Activated CD4-positive, alpha-beta T cell treated with anti-CD3 and anti-CD28 coated beads for 36 hours (primary cell): ENCODE results near the gene CBFA2T3. TPM values are rescaled to one million over a fixed set of nuclear protein-coding genes. Genes with fewer than 3 reads are reported as not detected.
"Not testable (repeated sequence)": the region's sequence is repeated elsewhere in the genome, so short reads cannot be mapped to it uniquely, and the experiment has no call there.

Experiments used
- ATAC-seq: fragments of 200-7000 bp; cut with Tn5 transposase; one replicate; pipeline ENCODE4 v1.10.0; 2021; ENCODE audit warnings: mild to moderate bottlenecking, moderate library complexity
- CTCF ChIA-PET: fragments of 350-600 bp; sonication (Branson Sonifier 250); formaldehyde crosslinking; loops from one replicate; lab custom pipeline; 2021; ENCODE audit warnings: antibody characterized with exemption; lab: Charles Lee
- POLR2A ChIA-PET: fragments of 350-600 bp; sonication (Branson Sonifier 250); formaldehyde crosslinking; loops from one replicate; lab custom pipeline; 2021; ENCODE audit warnings: antibody characterized with exemption, inconsistent platforms; lab: Charles Lee
- DNase-seq: peaks from one replicate; pipeline ENCODE4 v3.0.0-alpha.2; 2020
- H3K27ac Mint-ChIP-seq: one replicate; pipeline ENCODE4 v1.8.0; 2021; ENCODE audit warnings: mixed read lengths
- H3K27me3 Mint-ChIP-seq: one replicate; pipeline ENCODE4 v1.8.0; 2021; ENCODE audit warnings: mixed read lengths
- H3K36me3 Mint-ChIP-seq: one replicate; pipeline ENCODE4 v1.8.0; 2021; ENCODE audit warnings: low read depth, mixed read lengths
- H3K4me1 Mint-ChIP-seq: one replicate; pipeline ENCODE4 v1.8.0; 2021; ENCODE audit warnings: mixed read lengths
- H3K4me3 Mint-ChIP-seq: one replicate; pipeline ENCODE4 v1.8.0; 2021; ENCODE audit warnings: mild to moderate bottlenecking, moderate library complexity, mixed read lengths
- H3K9me3 Mint-ChIP-seq: one replicate; pipeline ENCODE4 v1.8.0; 2021; ENCODE audit warnings: low read depth, mixed read lengths
- intact Hi-C, 2 experiments: fragments of 100-400 bp; cut with DNase I in 1 of 2; cut with micrococcal nuclease in 1 of 2; formaldehyde crosslinking; loops; one replicate each; pipeline versions ENCODE4 v1.14.2 to v1.15.1; 2022 to 2024; cut with DNase I, micrococcal nuclease
- total RNA-seq, 2 experiments: library from RNA; stranded (reverse); gene quantifications; one replicate each; pipeline ENCODE4 v1.2.3, GENCODE V29; 2021

CBFA2T3 gene
- total RNA-seq, 2 experiments from 2014 or later, result 0.30 to 0.34 TPM

DNA sequence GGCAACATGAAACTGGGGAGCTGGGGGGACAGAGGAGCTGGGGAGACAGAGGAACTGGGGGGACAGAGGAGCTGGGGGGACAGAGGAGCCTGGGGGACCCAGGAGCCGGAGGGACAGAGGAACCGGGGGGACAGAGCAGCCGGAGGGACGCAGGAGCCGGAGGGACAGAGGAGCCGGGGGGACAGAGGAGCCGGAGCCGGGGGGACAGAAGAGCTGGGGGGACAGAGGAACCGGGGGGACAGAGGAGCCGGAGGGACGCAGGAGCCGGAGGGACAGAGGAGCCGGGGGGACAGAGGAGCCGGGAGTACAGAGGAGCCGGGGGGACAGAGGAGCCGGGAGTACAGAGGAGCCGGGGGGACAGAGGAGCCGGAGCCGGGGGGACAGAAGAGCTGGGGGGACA lies 25.1 kb upstream of the CBFA2T3 start:
- H3K27ac Mint-ChIP-seq, intact Hi-C loops, H3K36me3 Mint-ChIP-seq, H3K27me3 Mint-ChIP-seq, H3K4me3 Mint-ChIP-seq, ATAC-seq, POLR2A ChIA-PET, DNase-seq: not testable (repeated sequence)
- peaks cover 13% of the 10 kb centered on the region for H3K9me3 Mint-ChIP-seq
- CTCF ChIA-PET, result interaction anchor here (0.6 kb wide), 1 partner anchor 107 kb away, joined by 3 read pairs; no protein-coding TSS in a partner anchor
- H3K4me1 Mint-ChIP-seq, result peaks cover 11% of the 10 kb centered on the region

DNA sequence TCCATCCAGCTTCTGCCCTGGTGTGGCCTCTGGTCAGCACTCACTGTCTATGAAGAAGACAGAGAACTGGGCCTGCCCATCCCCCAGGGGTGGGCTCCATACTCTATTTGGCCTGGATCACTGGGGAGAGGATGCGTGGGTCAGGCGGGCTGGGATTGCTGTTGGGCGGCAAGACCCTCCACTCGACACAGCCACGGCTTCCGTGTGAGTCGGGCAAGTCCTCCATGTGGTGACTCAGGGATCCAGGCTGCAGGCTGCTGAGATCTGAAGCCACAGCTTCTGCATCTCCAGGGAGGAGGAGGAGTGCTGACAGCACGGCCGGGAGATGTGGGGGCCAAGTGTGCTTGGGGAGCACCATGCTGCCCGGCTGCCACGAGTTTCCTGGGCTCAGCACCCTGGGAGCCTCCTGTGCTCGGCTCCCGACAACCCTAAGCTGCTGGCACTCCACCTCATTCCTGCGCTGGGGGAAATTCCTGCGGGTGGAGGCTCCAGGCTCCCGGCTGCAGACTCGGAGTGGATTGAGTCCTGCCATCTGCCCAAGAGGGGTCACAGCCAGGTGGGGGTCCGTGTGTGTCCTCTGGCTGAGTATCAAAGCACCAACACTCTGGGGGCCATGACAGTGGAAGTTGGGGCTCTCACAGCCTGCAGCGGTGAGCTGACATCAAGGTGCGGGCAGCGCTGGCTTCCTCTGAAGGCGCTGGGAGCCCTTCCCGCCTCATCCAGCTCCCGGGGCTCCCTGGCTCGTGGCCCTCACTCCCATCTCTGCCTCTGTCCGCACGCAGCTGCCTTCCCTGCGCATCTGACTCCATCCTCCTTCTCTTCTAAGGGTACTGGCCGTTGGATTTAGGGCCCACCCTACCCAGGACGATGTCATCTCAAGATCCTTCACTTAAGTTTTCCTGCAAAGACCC lies 24.4 kb upstream of the CBFA2T3 start:
- intact Hi-C loops, result no loop called here
- ATAC-seq (no peak), DNase-seq (no peak)
- POLR2A ChIA-PET, result no interaction called here
- Mint-ChIP-seq H3K27ac (no peak overlapping the region), H3K36me3 (peaks cover 2% of the 10 kb centered on the region), H3K9me3 (peaks cover 13% of the 10 kb centered on the region), H3K4me1 (peaks cover 11% of the 10 kb centered on the region), H3K4me3 (no peak overlapping the region), H3K27me3 (peaks cover 10% of the 10 kb centered on the region)
- CTCF ChIA-PET, result interaction anchor here (0.6 kb wide), 1 partner anchor 108 kb away, joined by 3 read pairs; no protein-coding TSS in a partner anchor

DNA sequence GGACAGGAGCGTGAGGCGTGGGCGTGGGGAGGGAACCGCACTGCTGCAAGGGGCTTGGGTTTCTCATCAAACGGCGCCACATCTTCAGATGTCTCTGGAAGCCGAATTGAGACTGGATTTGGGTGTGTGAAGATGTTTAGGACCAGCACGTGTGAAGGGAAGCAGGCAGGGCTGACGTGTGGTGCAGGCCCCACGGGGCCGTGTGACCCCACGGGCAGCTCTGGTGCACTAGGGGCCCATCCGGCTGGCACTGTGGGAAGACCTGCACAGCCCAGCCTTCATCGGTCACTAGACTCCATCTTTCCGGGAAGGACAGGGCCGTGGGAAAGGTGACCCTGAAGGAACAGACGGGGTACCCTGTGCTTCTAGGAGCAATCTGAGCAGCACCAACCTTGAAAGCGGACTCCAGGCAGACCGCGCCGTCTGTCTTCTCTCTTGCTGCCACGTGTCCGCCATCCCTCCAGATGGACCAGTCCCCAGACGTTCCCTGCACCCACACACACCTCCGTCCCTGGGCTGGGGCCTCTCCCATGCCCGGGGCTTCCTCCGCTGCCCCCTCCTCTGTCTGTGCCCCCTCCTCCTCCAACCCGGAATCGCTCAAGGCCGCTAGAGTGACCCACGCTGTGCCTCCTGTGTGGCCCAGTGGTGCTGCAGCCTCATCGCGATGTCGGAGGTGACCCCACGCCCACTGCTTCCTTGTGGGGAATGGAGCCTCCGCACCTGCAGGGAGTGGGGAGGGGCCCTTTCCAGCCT lies 23.4 kb upstream of the CBFA2T3 start:
- POLR2A ChIA-PET, result no interaction called here
- intact Hi-C loops, result loop anchor here in 1 of 2 experiments (1.0 kb wide), 1 partner anchor 26 kb away; no protein-coding TSS in a partner anchor
- H3K9me3 Mint-ChIP-seq, result peaks cover 13% of the 10 kb centered on the region
- DNase-seq (no peak), ATAC-seq (no peak)
- peaks cover 2% of the 10 kb centered on the region for H3K36me3 Mint-ChIP-seq
- peak overlapping the region; percentile 14 for H3K4me3 Mint-ChIP-seq
- peak overlapping the region; percentile 67 for H3K27ac Mint-ChIP-seq
- CTCF ChIA-PET, result no interaction called here
- peaks cover 10% of the 10 kb centered on the region for H3K27me3 Mint-ChIP-seq
- peaks cover 11% of the 10 kb centered on the region for H3K4me1 Mint-ChIP-seq

DNA sequence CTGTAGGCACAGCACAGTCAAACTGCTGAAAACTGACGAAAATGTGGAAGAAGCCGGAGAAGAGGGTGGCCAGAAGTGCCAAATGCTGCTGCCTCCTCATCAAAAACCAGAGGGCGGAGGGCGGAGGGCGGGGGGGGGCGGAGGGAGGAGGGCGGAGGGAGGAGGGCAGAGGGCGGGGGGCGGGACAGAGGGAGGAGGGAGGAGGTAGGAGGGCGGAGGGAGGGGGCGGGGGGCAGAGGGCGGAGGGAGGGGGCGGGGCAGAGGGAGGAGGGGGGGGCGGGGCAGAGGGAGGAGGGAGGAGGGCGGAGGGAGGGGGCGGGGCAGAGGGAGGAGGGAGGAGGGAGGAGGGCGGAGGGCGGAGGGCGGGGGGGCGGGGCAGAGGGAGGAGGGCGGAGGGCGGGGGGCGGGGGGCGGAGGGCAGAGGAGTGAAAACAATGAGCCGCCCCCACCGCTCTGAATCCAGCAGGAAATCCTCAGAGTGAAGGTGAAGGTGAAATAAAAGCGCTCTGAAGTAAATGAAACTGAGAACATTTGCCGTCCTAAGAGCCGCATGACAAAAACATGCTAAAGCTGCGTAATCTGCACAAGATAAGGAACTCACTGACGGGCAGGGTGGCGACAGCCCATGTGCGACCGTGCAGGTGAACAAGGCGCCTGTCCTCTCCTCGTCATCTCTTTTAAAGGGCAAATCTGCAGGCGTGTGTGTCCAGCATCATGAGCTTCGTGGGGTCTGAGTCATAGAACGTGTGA lies 22.6 kb upstream of the CBFA2T3 start:
- ATAC-seq (peak; percentile 83), DNase-seq (peak; percentile 67)
- POLR2A ChIA-PET, result no interaction called here
- CTCF ChIA-PET, result no interaction called here
- H3K27me3 Mint-ChIP-seq, result peaks cover 8% of the 10 kb centered on the region
- H3K27ac Mint-ChIP-seq, result peak overlapping the region; percentile 67
- peaks cover 2% of the 10 kb centered on the region for H3K36me3 Mint-ChIP-seq
- intact Hi-C loops, result loop anchor here in 1 of 2 experiments (1.0 kb wide), 1 partner anchor 27 kb away; no protein-coding TSS in a partner anchor
- peaks cover 11% of the 10 kb centered on the region for H3K4me1 Mint-ChIP-seq
- H3K4me3 Mint-ChIP-seq, result peak overlapping the region; percentile 23
- H3K9me3 Mint-ChIP-seq, result peaks cover 13% of the 10 kb centered on the region

DNA sequence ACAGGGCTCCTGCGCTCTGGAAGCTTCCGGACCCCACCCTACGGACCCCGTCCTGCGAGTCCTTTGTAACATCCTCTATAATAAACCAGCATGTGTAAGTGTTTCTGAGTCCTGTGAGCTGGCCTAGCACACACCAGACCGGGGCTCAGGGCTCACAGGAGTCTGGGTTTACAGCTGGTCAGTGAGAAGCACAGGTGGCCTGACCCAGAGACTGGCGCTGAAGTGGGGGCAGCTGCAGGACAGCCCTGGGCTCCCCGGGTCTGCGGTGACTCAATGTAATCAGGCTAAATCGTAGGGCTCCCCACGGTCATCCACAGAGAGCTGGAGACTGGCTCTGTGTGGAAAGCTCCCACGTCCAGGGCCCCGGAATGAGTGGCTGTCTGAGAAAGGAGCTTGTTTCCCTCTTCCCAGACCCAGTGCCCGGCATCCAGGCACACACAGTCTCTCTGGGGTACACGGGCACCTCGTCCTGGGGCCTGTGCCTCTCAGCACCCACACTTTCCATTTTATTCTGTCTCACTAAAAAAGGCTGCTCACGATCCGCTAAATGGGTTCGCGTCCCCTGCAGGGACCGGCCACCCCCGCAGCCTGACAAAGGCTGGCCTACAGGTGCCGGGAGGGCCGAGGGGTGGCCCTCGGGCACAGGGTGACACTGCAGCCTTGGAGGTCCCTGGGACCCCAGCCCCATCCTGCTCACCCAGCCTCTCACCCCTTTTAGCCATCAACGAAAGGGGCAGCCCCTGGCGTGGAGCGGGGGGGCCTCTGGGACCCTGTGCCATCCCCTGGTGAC lies 18.9 kb upstream of the CBFA2T3 start:
- Mint-ChIP-seq H3K4me1 (peaks cover 11% of the 10 kb centered on the region), H3K9me3 (peaks cover 13% of the 10 kb centered on the region), H3K4me3 (no peak overlapping the region), H3K27me3 (peaks cover 3% of the 10 kb centered on the region), H3K27ac (no peak overlapping the region), H3K36me3 (peaks cover 2% of the 10 kb centered on the region)
- ATAC-seq, result no peak
- ChIA-PET CTCF (no interaction called here), POLR2A (interaction anchor here (0.7 kb wide), 1 partner anchor 76 kb away, joined by 3 read pairs; no protein-coding TSS in a partner anchor)
- intact Hi-C loops, result no loop called here
- DNase-seq, result no peak

DNA sequence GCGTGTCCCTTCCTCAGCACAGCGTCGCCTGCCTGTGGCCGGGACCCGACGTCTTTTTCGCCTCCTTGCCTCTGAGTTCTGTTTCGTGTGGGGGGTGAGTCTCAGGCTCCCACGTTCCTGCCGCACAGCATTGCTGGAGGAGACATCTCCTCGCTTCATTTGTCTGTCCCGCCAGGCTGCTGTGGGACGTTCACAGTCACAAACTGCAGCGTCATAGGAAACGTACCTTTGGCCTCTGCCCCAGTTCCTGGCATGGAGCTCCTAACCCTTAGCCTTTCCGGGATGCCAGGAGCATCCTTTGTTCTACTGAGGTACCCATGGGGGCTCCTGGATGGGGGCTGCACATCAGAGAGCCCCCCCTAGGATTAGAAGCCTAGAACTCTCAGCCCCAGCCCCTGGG lies 18.2 kb upstream of the CBFA2T3 start:
- DNase-seq (no peak), ATAC-seq (no peak)
- Mint-ChIP-seq H3K36me3 (peaks cover 2% of the 10 kb centered on the region), H3K27me3 (peaks cover 3% of the 10 kb centered on the region), H3K4me3 (no peak overlapping the region), H3K9me3 (peaks cover 13% of the 10 kb centered on the region), H3K27ac (no peak overlapping the region), H3K4me1 (peaks cover 9% of the 10 kb centered on the region)
- intact Hi-C loops, result no loop called here
- CTCF ChIA-PET, result no interaction called here
- POLR2A ChIA-PET, result no interaction called here

DNA sequence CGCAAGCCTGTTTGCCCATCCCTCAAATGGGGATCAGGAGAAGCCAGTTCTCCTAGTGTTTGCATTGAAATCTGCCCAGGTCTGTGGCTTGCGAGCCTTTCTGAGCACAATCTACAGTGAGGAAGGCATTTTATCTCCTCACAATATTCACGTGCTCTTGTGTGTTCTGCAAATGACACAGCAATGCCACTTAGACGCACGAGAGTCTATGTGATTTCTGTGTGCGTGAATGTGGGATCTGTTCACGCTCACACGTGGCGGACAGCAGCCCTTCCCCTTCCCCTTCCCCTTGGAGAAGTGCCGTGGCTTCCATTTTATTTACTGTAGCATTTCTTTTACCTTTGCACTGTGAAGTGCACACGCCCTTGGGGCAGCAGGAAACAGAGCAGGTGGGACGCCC lies 17.7 kb upstream of the CBFA2T3 start:
- no peak for ATAC-seq
- intact Hi-C loops, result loop anchor here in 1 of 2 experiments (5.0 kb wide), 1 partner anchor 38 kb away; no protein-coding TSS in a partner anchor
- CTCF ChIA-PET, result no interaction called here

DNA sequence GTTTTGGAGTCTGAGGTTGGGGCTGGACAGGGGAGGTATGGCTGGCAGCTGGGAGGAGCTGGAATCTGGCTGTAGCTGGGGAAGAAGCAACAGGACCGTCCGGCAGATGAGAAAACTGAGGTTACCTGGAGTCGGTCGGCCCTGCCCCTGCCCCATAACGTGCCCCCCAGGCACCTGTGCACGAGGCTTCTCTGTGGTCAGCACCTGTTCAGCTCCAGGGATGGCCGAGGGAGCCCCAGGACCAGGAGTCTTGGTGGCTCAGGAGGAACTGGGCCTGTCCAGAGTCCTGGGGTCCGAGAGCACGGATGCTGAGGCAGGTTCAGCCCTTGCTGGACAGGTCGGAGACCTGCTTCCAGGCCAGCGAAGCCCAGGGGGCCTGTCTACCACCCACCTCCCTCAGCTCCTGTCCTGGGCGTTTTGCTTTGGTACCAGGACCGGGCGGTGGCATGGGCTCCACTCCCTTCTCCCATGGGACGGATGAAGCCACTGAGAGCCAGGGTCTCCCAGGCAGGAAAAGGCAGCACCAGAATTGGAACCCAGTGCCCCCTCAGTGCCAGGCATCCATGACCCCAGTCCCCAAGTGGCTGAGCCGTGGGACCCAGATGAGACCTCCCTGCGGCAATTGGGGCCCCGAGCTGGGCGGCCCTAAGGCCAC lies 17.1 kb upstream of the CBFA2T3 start:
- H3K4me1 Mint-ChIP-seq, result peaks cover 2% of the 10 kb centered on the region
- H3K36me3 Mint-ChIP-seq, result peaks cover 2% of the 10 kb centered on the region
- ATAC-seq (no peak), DNase-seq (no peak)
- intact Hi-C loops, result loop anchor here in 1 of 2 experiments (5.0 kb wide), 1 partner anchor 38 kb away; no protein-coding TSS in a partner anchor
- peaks cover under 1% of the 10 kb centered on the region for H3K27me3 Mint-ChIP-seq
- no peak overlapping the region for H3K4me3 Mint-ChIP-seq
- ChIA-PET POLR2A (no interaction called here), CTCF (interaction anchor here (0.6 kb wide), 1 partner anchor 24 kb away, joined by 3 read pairs; no protein-coding TSS in a partner anchor)
- H3K9me3 Mint-ChIP-seq, result peaks cover 8% of the 10 kb centered on the region
- H3K27ac Mint-ChIP-seq, result no peak overlapping the region

More for the DNA sequence above, 17.7 kb upstream of the CBFA2T3 start:
- POLR2A ChIA-PET, result no interaction called here
- H3K36me3 Mint-ChIP-seq, result peaks cover 2% of the 10 kb centered on the region
- no peak for DNase-seq
- no peak overlapping the region for H3K27ac Mint-ChIP-seq
- H3K4me1 Mint-ChIP-seq, result peaks cover 5% of the 10 kb centered on the region
- peaks cover 3% of the 10 kb centered on the region for H3K27me3 Mint-ChIP-seq
- peaks cover 10% of the 10 kb centered on the region for H3K9me3 Mint-ChIP-seq
- no peak overlapping the region for H3K4me3 Mint-ChIP-seq

DNA sequence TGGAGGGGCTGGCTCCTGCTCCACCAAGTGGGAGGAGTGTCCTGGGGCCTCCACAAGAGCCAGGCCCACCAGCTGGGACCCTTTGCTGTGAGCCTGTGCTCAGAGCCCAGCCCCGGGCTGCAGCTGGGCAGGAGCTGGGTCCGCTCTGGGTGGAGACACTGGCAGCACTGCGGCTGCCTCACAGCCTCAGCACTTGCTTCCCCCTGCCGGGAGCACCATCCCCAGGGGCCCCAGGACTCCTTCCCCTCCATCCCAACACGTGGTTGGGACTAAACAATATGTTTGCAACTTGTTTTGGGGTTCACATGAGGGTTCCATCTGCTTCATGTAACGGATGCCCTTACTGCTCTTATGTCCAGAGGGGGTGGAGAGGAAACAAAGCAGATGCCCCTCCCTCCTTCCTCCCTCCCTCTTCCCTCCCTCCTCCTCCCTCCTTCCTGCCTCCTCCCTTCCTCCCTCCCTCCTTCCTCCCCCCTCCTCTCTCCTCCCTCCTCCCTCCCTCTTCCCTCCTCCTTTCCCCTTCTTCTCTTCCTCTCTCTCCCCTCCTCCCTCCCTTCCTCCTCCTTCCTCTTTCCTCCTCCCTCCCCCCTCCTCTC lies 16.3 kb upstream of the CBFA2T3 start:
- H3K9me3 Mint-ChIP-seq, result peaks cover 5% of the 10 kb centered on the region
- ChIA-PET POLR2A (no interaction called here), CTCF (no interaction called here)
- H3K36me3 Mint-ChIP-seq, result peaks cover 2% of the 10 kb centered on the region
- ATAC-seq, result peak; percentile 33
- intact Hi-C loops, result loop anchor here in 1 of 2 experiments (5.0 kb wide), 1 partner anchor 39 kb away; no protein-coding TSS in a partner anchor
- H3K27ac Mint-ChIP-seq, result no peak overlapping the region
- H3K27me3 Mint-ChIP-seq, result no peaks in the 10 kb centered on the region
- no peak overlapping the region for H3K4me3 Mint-ChIP-seq
- no peaks in the 10 kb centered on the region for H3K4me1 Mint-ChIP-seq
- no peak for DNase-seq
